ENCODE results near the gene PACSIN1. TPM values are rescaled to one million over a fixed set of nuclear protein-coding genes. Genes with fewer than 3 reads are reported as not detected.

Gene PACSIN1
- total RNA-seq, 2 experiments from 2014 or later, result 19.3 to 88.4 TPM

DNA sequence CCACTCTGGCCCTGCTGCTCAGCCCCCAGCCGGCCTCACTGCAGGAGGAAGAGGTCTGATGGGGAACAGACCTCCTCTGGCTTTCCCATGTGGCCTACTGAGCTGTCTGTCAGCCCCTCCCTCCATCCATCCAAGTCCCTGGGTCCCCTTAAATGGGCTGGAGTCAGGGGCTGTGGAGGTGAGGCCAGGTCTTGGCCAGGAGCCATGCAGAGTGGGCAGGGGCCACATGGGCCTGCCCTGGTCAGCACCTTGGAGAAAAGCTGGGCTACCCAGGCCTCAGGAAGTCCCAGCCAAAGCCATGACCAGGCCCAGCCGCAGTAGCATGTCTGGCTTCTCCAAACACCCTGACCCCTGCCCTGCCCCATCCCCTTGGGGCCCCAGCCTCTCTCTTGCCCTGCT lies 83.9 kb downstream of the PACSIN1 start:
- no peaks in the 10 kb centered on the region for H3K9me2 ChIP-seq (ENCODE audit: insufficient read depth, low read length)
- no peak for TF ChIP-seq EZH2phosphoT487 (IDR thresholded peaks at IDR 0.05; ENCODE audit: borderline replicate concordance, low read depth, low read length)
- TF ChIP-seq, protein P1, sequence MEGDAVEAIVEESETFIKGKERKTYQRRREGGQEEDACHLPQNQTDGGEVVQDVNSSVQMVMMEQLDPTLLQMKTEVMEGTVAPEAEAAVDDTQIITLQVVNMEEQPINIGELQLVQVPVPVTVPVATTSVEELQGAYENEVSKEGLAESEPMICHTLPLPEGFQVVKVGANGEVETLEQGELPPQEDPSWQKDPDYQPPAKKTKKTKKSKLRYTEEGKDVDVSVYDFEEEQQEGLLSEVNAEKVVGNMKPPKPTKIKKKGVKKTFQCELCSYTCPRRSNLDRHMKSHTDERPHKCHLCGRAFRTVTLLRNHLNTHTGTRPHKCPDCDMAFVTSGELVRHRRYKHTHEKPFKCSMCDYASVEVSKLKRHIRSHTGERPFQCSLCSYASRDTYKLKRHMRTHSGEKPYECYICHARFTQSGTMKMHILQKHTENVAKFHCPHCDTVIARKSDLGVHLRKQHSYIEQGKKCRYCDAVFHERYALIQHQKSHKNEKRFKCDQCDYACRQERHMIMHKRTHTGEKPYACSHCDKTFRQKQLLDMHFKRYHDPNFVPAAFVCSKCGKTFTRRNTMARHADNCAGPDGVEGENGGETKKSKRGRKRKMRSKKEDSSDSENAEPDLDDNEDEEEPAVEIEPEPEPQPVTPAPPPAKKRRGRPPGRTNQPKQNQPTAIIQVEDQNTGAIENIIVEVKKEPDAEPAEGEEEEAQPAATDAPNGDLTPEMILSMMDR (conservative IDR thresholded peaks at IDR 0.05; ENCODE audit: low read length), result no peak

DNA sequence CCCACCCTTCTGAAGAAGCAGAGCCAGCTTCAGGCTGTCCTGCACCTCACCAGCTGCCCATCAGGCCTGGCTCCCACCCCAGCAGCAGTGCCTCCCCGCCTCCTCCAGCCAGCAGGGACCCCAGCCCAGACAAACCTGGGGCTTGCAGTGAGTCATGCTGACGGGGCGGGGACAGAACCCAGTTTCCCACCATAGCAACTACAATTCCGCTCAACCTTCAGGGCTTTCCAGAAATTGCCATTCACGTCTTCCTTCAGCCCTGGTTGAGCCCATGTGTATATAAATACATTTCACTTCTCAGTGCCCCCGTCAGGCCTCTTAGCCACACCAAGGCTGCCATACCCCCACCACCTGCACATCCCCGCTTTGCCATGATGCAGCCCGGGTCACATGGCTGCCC lies 85.8 kb downstream of the PACSIN1 start:
- BruUV-seq (replicated peaks), result no TSS peak
- H3K9me3 ChIP-seq (ENCODE audit: low read length), result no peaks in the 10 kb centered on the region
- H3K79me2 ChIP-seq (ENCODE audit: insufficient read depth, low read depth, low read length), result no peaks in the 10 kb centered on the region
- H3K27ac ChIP-seq (ENCODE audit: low read depth, low read length, poor library complexity, severe bottlenecking), result no peak overlapping the region
- no peaks in the 10 kb centered on the region for H3K36me3 ChIP-seq (ENCODE audit: insufficient read depth, low read length)
- no peaks in the 10 kb centered on the region for H4K20me1 ChIP-seq (ENCODE audit: insufficient read depth, low read length)
- no peak overlapping the region for H3K4me2 ChIP-seq (ENCODE audit: low read length)
- intact Hi-C loops (cut with micrococcal nuclease; ENCODE audit: unreplicated experiment), result no loop called here
- no peaks in the 10 kb centered on the region for H3K9me2 ChIP-seq (ENCODE audit: insufficient read depth, low read length)
- peaks cover 9% of the 10 kb centered on the region for H3K4me1 ChIP-seq (ENCODE audit: insufficient read depth, low read length, poor library complexity, severe bottlenecking)
- CTCF ChIA-PET (ENCODE audit: unreplicated experiment), result no interaction called here
- H3K4me3 ChIP-seq (ENCODE audit: low read depth, low read length, poor library complexity, severe bottlenecking), result no peak overlapping the region
- POLR2A ChIA-PET, result no interaction called here
- TF ChIP-seq, protein P1 (conservative IDR thresholded peaks at IDR 0.05; ENCODE audit: low read length), result no peak
- no peak for TF ChIP-seq EZH2phosphoT487 (IDR thresholded peaks at IDR 0.05; ENCODE audit: borderline replicate concordance, low read depth, low read length)
- DNase-seq (ENCODE audit: low spot score), result no peak
- no peak overlapping the region for H2AFZ ChIP-seq (ENCODE audit: low read length)

More for the DNA sequence above, 83.9 kb downstream of the PACSIN1 start:
- DNase-seq (ENCODE audit: low spot score), result no peak
- Histone ChIP-seq H3K9me3 (ENCODE audit: low read length) (no peaks in the 10 kb centered on the region), H3K4me1 (ENCODE audit: insufficient read depth, low read length, poor library complexity, severe bottlenecking) (peaks cover 9% of the 10 kb centered on the region), H3K79me2 (ENCODE audit: insufficient read depth, low read depth, low read length) (no peaks in the 10 kb centered on the region), H4K20me1 (ENCODE audit: insufficient read depth, low read length) (no peaks in the 10 kb centered on the region), H3K27ac (ENCODE audit: low read depth, low read length, poor library complexity, severe bottlenecking) (no peak overlapping the region), H3K36me3 (ENCODE audit: insufficient read depth, low read length) (no peaks in the 10 kb centered on the region), H2AFZ (ENCODE audit: low read length) (no peak overlapping the region), H3K4me2 (ENCODE audit: low read length) (no peak overlapping the region), H3K4me3 (ENCODE audit: low read depth, low read length, poor library complexity, severe bottlenecking) (no peak overlapping the region)
- intact Hi-C loops (cut with micrococcal nuclease; ENCODE audit: unreplicated experiment), result no loop called here
- ChIA-PET CTCF (ENCODE audit: unreplicated experiment) (no interaction called here), POLR2A (no interaction called here)
- BruUV-seq (replicated peaks), result no TSS peak

DNA sequence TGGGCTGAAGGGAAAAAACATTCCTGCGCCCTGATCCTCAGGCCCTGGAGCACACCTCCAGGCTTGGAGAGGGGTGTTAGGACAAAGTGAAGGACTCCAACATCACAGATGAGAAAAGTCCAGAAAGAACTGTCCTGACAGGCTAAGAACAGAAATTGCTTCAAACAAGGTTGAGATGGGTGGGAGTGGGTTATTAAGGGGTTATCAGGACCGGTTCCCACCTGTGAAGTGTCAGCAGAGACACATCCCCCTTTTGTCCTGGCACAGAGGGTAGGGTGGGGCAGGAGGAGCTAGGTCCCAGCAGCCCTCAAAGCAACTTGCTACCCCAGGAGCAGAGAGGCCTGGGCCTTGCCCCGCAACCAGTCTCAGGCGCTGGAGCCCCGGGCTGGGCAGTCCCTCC lies 86.7 kb downstream of the PACSIN1 start:
- ChIA-PET POLR2A (no interaction called here), CTCF (ENCODE audit: unreplicated experiment) (no interaction called here)
- H3K4me1 ChIP-seq (ENCODE audit: insufficient read depth, low read length, poor library complexity, severe bottlenecking), result peaks cover 9% of the 10 kb centered on the region
- intact Hi-C loops (cut with micrococcal nuclease; ENCODE audit: unreplicated experiment), result no loop called here
- no peak overlapping the region for H3K27ac ChIP-seq (ENCODE audit: low read depth, low read length, poor library complexity, severe bottlenecking)
- no peak overlapping the region for H3K4me2 ChIP-seq (ENCODE audit: low read length)
- no peak overlapping the region for H2AFZ ChIP-seq (ENCODE audit: low read length)
- no peaks in the 10 kb centered on the region for H3K79me2 ChIP-seq (ENCODE audit: insufficient read depth, low read depth, low read length)
- TF ChIP-seq, protein P1 (conservative IDR thresholded peaks at IDR 0.05; ENCODE audit: low read length), result no peak
- TF ChIP-seq EZH2phosphoT487 (IDR thresholded peaks at IDR 0.05; ENCODE audit: borderline replicate concordance, low read depth, low read length), result no peak
- H3K36me3 ChIP-seq (ENCODE audit: insufficient read depth, low read length), result no peaks in the 10 kb centered on the region
- BruUV-seq (replicated peaks), result no TSS peak
- no peaks in the 10 kb centered on the region for H4K20me1 ChIP-seq (ENCODE audit: insufficient read depth, low read length)
- no peaks in the 10 kb centered on the region for H3K9me3 ChIP-seq (ENCODE audit: low read length)
- no peak overlapping the region for H3K4me3 ChIP-seq (ENCODE audit: low read depth, low read length, poor library complexity, severe bottlenecking)
- no peak for DNase-seq (ENCODE audit: low spot score)
- H3K9me2 ChIP-seq (ENCODE audit: insufficient read depth, low read length), result no peaks in the 10 kb centered on the region

All from OCI-LY7 (cell line).